Keratinocyte (primary cell): ENCODE measurements around the gene FLT3LG. TPM values are rescaled to one million over a fixed set of nuclear protein-coding genes. Genes with fewer than 3 reads are reported as not detected.

ENCODE experiments used
- DNase-seq: peaks from one replicate; pipeline ENCODE4 v3.0.0-alpha.2; 2011; ENCODE audit warnings: low read depth, missing footprints, low spot score
- FAIRE-seq: peaks from 2 replicates; lab custom pipeline; 2011; peaks lifted over from hg19 to GRCh38; lab: Jason Lieb, UNC
- H2AFZ ChIP-seq: 2 replicates; pipeline ENCODE4 v1.6.0; 2012; ENCODE audit warnings: low read length, control low read depth, inconsistent platforms; ENCODE audit not compliant: control insufficient read depth
- H3K27ac ChIP-seq: 2 replicates; pipeline ENCODE4 v1.5.1; 2011; ENCODE audit warnings: low read length; ENCODE audit not compliant: control insufficient read depth, insufficient read depth
- H3K27me3 ChIP-seq: 3 replicates; pipeline ENCODE4 v1.6.0; 2011; ENCODE audit warnings: low read length; ENCODE audit not compliant: control insufficient read depth, insufficient read depth; ENCODE audit errors: extremely low read depth
- H3K36me3 ChIP-seq, 2 experiments: 2 replicates in 1 of 2; 3 replicates in 1 of 2; pipeline ENCODE4 v1.5.1; 2011; ENCODE audit warnings: low read length in 2 of 2, mild to moderate bottlenecking in 1 of 2; ENCODE audit not compliant: control insufficient read depth in 2 of 2, insufficient read depth in 2 of 2; ENCODE audit errors: extremely low read depth in 1 of 2
- H3K4me1 ChIP-seq: 3 replicates; pipeline ENCODE4 v1.5.1; 2011; ENCODE audit warnings: low read length; ENCODE audit not compliant: control insufficient read depth, insufficient read depth; ENCODE audit errors: extremely low read depth
- H3K4me2 ChIP-seq: 3 replicates; pipeline ENCODE4 v1.6.0; 2011; ENCODE audit warnings: low read depth, low read length; ENCODE audit not compliant: control insufficient read depth, insufficient read depth; ENCODE audit errors: extremely low read depth
- H3K4me3 ChIP-seq, 3 experiments: fragments of 200-600 bp in 1 of 3; sonication (generic) in 1 of 3; 2 replicates in 2 of 3; 3 replicates in 1 of 3; pipeline ENCODE4 v1.5.1; 2011 to 2016; ENCODE audit warnings: low read length in 3 of 3, mild to moderate bottlenecking in 3 of 3, control low read depth in 2 of 3, inconsistent platforms in 1 of 3, low read depth in 1 of 3, mixed read lengths in 1 of 3, mixed run types in 1 of 3, moderate library complexity in 1 of 3; ENCODE audit not compliant: control insufficient read depth in 2 of 3, insufficient read depth in 2 of 3; ENCODE audit errors: extremely low read depth in 1 of 3
- H3K79me2 ChIP-seq: 2 replicates; pipeline ENCODE4 v1.6.0; 2012; ENCODE audit warnings: low read length; ENCODE audit not compliant: control insufficient read depth, insufficient read depth
- H3K9ac ChIP-seq: 3 replicates; pipeline ENCODE4 v1.6.0; 2011; ENCODE audit warnings: low read length; ENCODE audit not compliant: control insufficient read depth, insufficient read depth; ENCODE audit errors: extremely low read depth
- H3K9me1 ChIP-seq: 3 replicates; pipeline ENCODE4 v1.6.0; 2011; ENCODE audit warnings: low read length; ENCODE audit not compliant: control insufficient read depth, insufficient read depth; ENCODE audit errors: extremely low read depth
- H3K9me3 ChIP-seq: 2 replicates; pipeline ENCODE4 v1.5.1; 2012; ENCODE audit warnings: low read depth, low read length; ENCODE audit not compliant: control insufficient read depth
- H4K20me1 ChIP-seq: 3 replicates; pipeline ENCODE4 v1.6.0; 2011; ENCODE audit warnings: low read length; ENCODE audit not compliant: control insufficient read depth, insufficient read depth; ENCODE audit errors: extremely low read depth
- CTCF ChIP-seq, 3 experiments: IDR thresholded peaks in 1 of 3; conservative IDR thresholded peaks in 1 of 3; optimal IDR thresholded peaks in 1 of 3; 2 replicates in 2 of 3; 3 replicates in 1 of 3; pipeline versions ENCODE3 to v1.5.1; 2011; ENCODE audit warnings: low read length in 3 of 3, mild to moderate bottlenecking in 3 of 3, moderate library complexity in 2 of 3, control low read depth in 1 of 3, inconsistent platforms in 1 of 3; ENCODE audit not compliant: insufficient read depth in 2 of 3; ENCODE audit errors: extremely low read depth in 1 of 3
- EZH2 ChIP-seq: IDR thresholded peaks from one replicate; pipeline ENCODE4 v1.6.1; 2012; ENCODE audit warnings: inconsistent platforms, mild to moderate bottlenecking, low read length, moderate library complexity
- dilution Hi-C: fragments of 300-500 bp; cut with MboI; formaldehyde crosslinking; loops from one replicate; pipeline ENCODE4 v1.7.0; 2020; ENCODE audit warnings: low sequenced_read_pairs; ENCODE audit not compliant: extremely low pct_ligation_motif_present
- polyA plus RNA-seq, 5 experiments: library from polyadenylated mRNA; depleted of rRNA in 3 of 5; stranded (reverse) in 3 of 5; stranded (forward) in 1 of 5; unstranded in 1 of 5; fragments of >200 nt; gene quantifications; 1 replicate in 1 of 5; 2 replicates in 3 of 5; 3 replicates in 1 of 5; pipeline versions ENCODE4 v1.2.1 to v1.2.3, GENCODE V29; 2011 to 2012; ENCODE audit warnings: missing spikeins in 2 of 5, low read depth in 1 of 5, low replicate concordance in 1 of 5

The FLT3LG gene
- polyA plus RNA-seq, 1 donor (not counting 4 experiments of a cell fraction or from before 2014, with no cell fraction given), result 0.80 TPM

- Histone ChIP-seq H4K20me1 (no peaks in the 10 kb centered on the region), H3K36me3 (no peaks in the 10 kb centered on the region), H3K27ac (no peak within 1 kb of the TSS), H3K9me3 (no peaks in the 10 kb centered on the region), H2AFZ (no peak within 1 kb of the TSS), H3K79me2 (no peaks in the 10 kb centered on the region), H3K4me1 (peaks cover 7% of the 10 kb centered on the region), H3K9me1 (no peaks in the 10 kb centered on the region), H3K9ac (no peak within 1 kb of the TSS), H3K4me2 (peak within 1 kb of the TSS; percentile 56), H3K4me3 (peak within 1 kb of the TSS; percentile 6 to 53 (median 10)), H3K27me3 (peaks cover 61% of the 10 kb centered on the region)
- TF ChIP-seq EZH2, result peak; percentile 91
- no peak for TF ChIP-seq CTCF (optimal IDR thresholded peaks at IDR 0.05 in 1 of 3, IDR thresholded peaks at IDR 0.05 in 1 of 3, conservative IDR thresholded peaks at IDR 0.05 in 1 of 3; ENCODE audit: extremely low read depth in 1 of 3, insufficient read depth in 2 of 3, low read length in 3 of 3)
- DNase-seq (no peak), FAIRE-seq (no peak)
- dilution Hi-C loops, result no loop called here
Measured at GRCh38 chr19:49441210-49441959, 32.6 kb upstream of the FLT3LG start, which contains the start of gene SLC17A7. Gene SLC17A7 (minus strand): TSS chr19:49441527. CDS start chr19:49441379, 148 bp downstream.

DNA sequence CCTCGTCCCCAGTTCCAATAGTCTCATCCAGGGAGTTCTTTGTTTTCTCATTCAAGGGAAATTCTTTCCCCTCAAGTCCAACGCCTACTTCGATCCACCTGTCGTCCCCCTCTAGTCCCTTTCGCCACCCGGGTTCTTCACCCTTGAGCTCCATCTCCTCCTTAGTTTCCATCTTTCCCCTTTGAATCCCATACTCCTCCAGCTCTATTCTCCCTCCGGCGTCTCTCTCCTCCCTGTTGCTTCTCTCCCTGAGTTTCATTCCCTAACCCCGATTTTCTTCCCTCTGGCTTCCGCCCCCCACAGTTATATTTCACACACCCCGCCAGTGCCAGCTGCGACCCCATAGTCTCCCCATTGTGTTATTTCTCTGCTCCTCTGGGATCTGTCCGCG, 32.1 kb upstream of the FLT3LG start:
- no peaks in the 10 kb centered on the region for H3K79me2 ChIP-seq
- H2AFZ ChIP-seq, result no peak overlapping the region
- DNase-seq (no peak), FAIRE-seq (no peak)
- dilution Hi-C loops, result no loop called here
- peak overlapping the region; percentile 49 for H3K4me2 ChIP-seq
- no peak overlapping the region for H3K27ac ChIP-seq
- H3K9ac ChIP-seq, result no peak overlapping the region
- H3K27me3 ChIP-seq, result peaks cover 55% of the 10 kb centered on the region
- peaks cover 7% of the 10 kb centered on the region for H3K4me1 ChIP-seq
- H3K36me3 ChIP-seq, result peaks cover 0 to 5% of the 10 kb centered on the region in 2 experiments
- no peak for TF ChIP-seq CTCF (optimal IDR thresholded peaks at IDR 0.05 in 1 of 3, IDR thresholded peaks at IDR 0.05 in 1 of 3, conservative IDR thresholded peaks at IDR 0.05 in 1 of 3; ENCODE audit: extremely low read depth in 1 of 3, insufficient read depth in 2 of 3, low read length in 3 of 3)
- TF ChIP-seq EZH2, result peak; percentile 61
- peak overlapping the region in 2 of 3 experiments; percentile 6 to 53 for H3K4me3 ChIP-seq
- no peaks in the 10 kb centered on the region for H3K9me3 ChIP-seq
- H3K9me1 ChIP-seq, result no peaks in the 10 kb centered on the region
- H4K20me1 ChIP-seq, result no peaks in the 10 kb centered on the region
